Mesenchymal stem cell (in vitro differentiated cells and primary cell): ENCODE results near the gene SLC1A3.

Source experiments
- DNase-seq: peaks from one replicate; pipeline ENCODE4 v3.0.0-alpha.2; 2013
- H2AFZ ChIP-seq: one replicate; pipeline ENCODE4 v1.6.1; 2013; ENCODE audit warnings: low read depth, mild to moderate bottlenecking, control low read depth, inconsistent platforms, low read length, moderate library complexity
- H2AK5ac ChIP-seq: 2 replicates; pipeline ENCODE4 v1.6.1; 2013; ENCODE audit warnings: low read length, moderate library complexity, mild to moderate bottlenecking, inconsistent platforms; ENCODE audit not compliant: severe bottlenecking
- H2BK120ac ChIP-seq: one replicate; pipeline ENCODE4 v1.6.1; 2013; ENCODE audit warnings: low read depth, mild to moderate bottlenecking, inconsistent platforms, low read length, moderate library complexity
- H2BK12ac ChIP-seq, 2 experiments: one replicate each; pipeline ENCODE4 v1.6.1; 2013; ENCODE audit warnings: inconsistent platforms in 2 of 2, low read length in 2 of 2, mild to moderate bottlenecking in 2 of 2, moderate library complexity in 2 of 2, control low read depth in 1 of 2
- H2BK15ac ChIP-seq: one replicate; pipeline ENCODE4 v1.6.1; 2013; ENCODE audit warnings: mild to moderate bottlenecking, low read depth, inconsistent platforms; ENCODE audit not compliant: poor library complexity, severe bottlenecking
- H2BK5ac ChIP-seq: 2 replicates; pipeline ENCODE4 v1.6.1; 2013; ENCODE audit warnings: low read depth, mild to moderate bottlenecking, low read length, control low read depth, inconsistent platforms; ENCODE audit not compliant: poor library complexity, severe bottlenecking
- H3K14ac ChIP-seq, 2 experiments: one replicate each; pipeline ENCODE4 v1.6.1; 2013; ENCODE audit warnings: inconsistent platforms in 2 of 2, low read length in 2 of 2, control low read depth in 1 of 2, mild to moderate bottlenecking in 1 of 2, moderate library complexity in 1 of 2
- H3K18ac ChIP-seq, 2 experiments: one replicate each; pipeline ENCODE4 v1.6.1; 2013; ENCODE audit warnings: inconsistent platforms in 2 of 2, low read length in 2 of 2, control low read depth in 1 of 2, low read depth in 1 of 2, mild to moderate bottlenecking in 1 of 2
- H3K23ac ChIP-seq, 2 experiments: one replicate each; pipeline ENCODE4 v1.6.1; 2013; ENCODE audit warnings: inconsistent platforms in 2 of 2, low read length in 2 of 2, mild to moderate bottlenecking in 2 of 2, moderate library complexity in 2 of 2, control low read depth in 1 of 2
- H3K27ac ChIP-seq: 2 replicates; pipeline ENCODE4 v1.5.1; 2013; ENCODE audit warnings: mild to moderate bottlenecking, moderate library complexity, low read length, control low read depth, inconsistent platforms; ENCODE audit not compliant: poor library complexity, severe bottlenecking
- H3K27me3 ChIP-seq, 2 experiments: 2 replicates each; pipeline versions ENCODE4 v1.6.1 to v1.7.0; 2013; ENCODE audit warnings: low read length in 2 of 2, mild to moderate bottlenecking in 2 of 2, moderate library complexity in 2 of 2, control low read depth in 1 of 2, inconsistent platforms in 1 of 2; ENCODE audit not compliant: control insufficient read depth in 1 of 2, insufficient read depth in 1 of 2
- H3K36me3 ChIP-seq, 2 experiments: 2 replicates each; pipeline versions ENCODE4 v1.6.1 to v1.7.0; 2013; ENCODE audit warnings: low read length in 2 of 2, control low read depth in 1 of 2, inconsistent platforms in 1 of 2, low read depth in 1 of 2, mild to moderate bottlenecking in 1 of 2; ENCODE audit not compliant: insufficient read depth in 2 of 2, control insufficient read depth in 1 of 2
- H3K4ac ChIP-seq, 2 experiments: one replicate each; pipeline ENCODE4 v1.6.1; 2013; ENCODE audit warnings: inconsistent platforms in 2 of 2, low read length in 2 of 2, mild to moderate bottlenecking in 2 of 2, moderate library complexity in 2 of 2, control low read depth in 1 of 2, low read depth in 1 of 2
- H3K4me1 ChIP-seq: 2 replicates; pipeline ENCODE4 v1.6.1; 2013; ENCODE audit warnings: low read depth, low read length, control low read depth; ENCODE audit not compliant: control insufficient read depth, insufficient read depth
- H3K4me2 ChIP-seq: 2 replicates; pipeline ENCODE4 v1.6.1; 2013; ENCODE audit warnings: low read length, mild to moderate bottlenecking, inconsistent platforms; ENCODE audit not compliant: poor library complexity, severe bottlenecking
- H3K4me3 ChIP-seq, 2 experiments: 2 replicates each; pipeline versions ENCODE4 v1.5.1 to v1.7.0; 2013; ENCODE audit warnings: low read length in 2 of 2, mild to moderate bottlenecking in 2 of 2, control low read depth in 1 of 2, low read depth in 1 of 2; ENCODE audit not compliant: insufficient read depth in 1 of 2
- H3K79me1 ChIP-seq: replicated peaks from 2 replicates; pipeline ENCODE4 v1.6.1; 2013; ENCODE audit warnings: mild to moderate bottlenecking, control low read depth, low read length, inconsistent platforms; ENCODE audit not compliant: poor library complexity, severe bottlenecking
- H3K9ac ChIP-seq: 2 replicates; pipeline ENCODE4 v1.7.0; 2013; ENCODE audit warnings: mild to moderate bottlenecking, low read length, moderate library complexity
- H3K9me3 ChIP-seq: 2 replicates; pipeline ENCODE4 v1.7.0; 2013; ENCODE audit warnings: mild to moderate bottlenecking, low read length; ENCODE audit not compliant: control insufficient read depth
- H4K8ac ChIP-seq: one replicate; pipeline ENCODE4 v1.6.1; 2013; ENCODE audit warnings: inconsistent platforms, mild to moderate bottlenecking, low read length, moderate library complexity
- H4K91ac ChIP-seq: one replicate; pipeline ENCODE4 v1.6.1; 2013; ENCODE audit warnings: mild to moderate bottlenecking, low read length, inconsistent platforms
- WGBS: methylation state at CpG from one replicate; pipeline ENCODE4 v1.1.7; 2013; ENCODE audit warnings: mixed read lengths; 5-methylcytosine and 5-hydroxymethylcytosine counted together

Gene SLC1A3

DNA sequence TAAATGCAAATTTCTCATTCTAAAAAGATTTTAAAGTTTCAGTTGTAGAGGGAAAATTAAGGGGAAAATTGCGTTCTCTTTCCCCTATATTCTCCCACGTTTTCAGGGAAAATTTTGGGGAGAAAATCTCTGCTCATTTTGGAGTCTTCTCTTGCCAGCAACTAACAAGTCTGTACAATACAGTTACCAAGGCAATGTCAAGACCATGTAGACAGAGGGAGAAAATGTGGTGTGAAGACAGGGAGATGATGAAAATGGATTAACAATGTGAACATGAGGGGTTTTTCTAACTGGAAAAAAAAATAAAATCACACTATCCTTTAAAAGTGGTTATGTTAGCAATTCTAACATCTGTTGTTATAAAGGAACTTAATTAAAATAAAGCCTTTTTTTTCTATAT, 22.3 kb downstream of the SLC1A3 start:
- H2BK12ac ChIP-seq: no peak overlapping the region
- H3K23ac ChIP-seq: no peak overlapping the region
- H2AFZ ChIP-seq: no peak overlapping the region
- no peak overlapping the region for H2AK5ac ChIP-seq
- DNase-seq: no peak
- H4K91ac ChIP-seq: no peak overlapping the region
- no peak overlapping the region for H2BK120ac ChIP-seq
- no peak overlapping the region for H3K4me3 ChIP-seq
- no peak overlapping the region for H2BK15ac ChIP-seq
- H3K9me3 ChIP-seq: no peaks in the 10 kb centered on the region
- H4K8ac ChIP-seq: no peak overlapping the region
- H3K9ac ChIP-seq: no peak overlapping the region
- peaks cover 0 to 10% of the 10 kb centered on the region in 2 experiments for H3K27me3 ChIP-seq
- WGBS: 89% methylated on average over 1 of the region's 2 CpGs
- H3K36me3 ChIP-seq: peaks cover 0 to 54% of the 10 kb centered on the region in 2 experiments
- H3K18ac ChIP-seq: no peak overlapping the region
- no peak overlapping the region for H3K14ac ChIP-seq
- no peaks in the 10 kb centered on the region for H3K79me1 ChIP-seq
- H3K4me1 ChIP-seq: no peaks in the 10 kb centered on the region
- no peak overlapping the region for H3K4ac ChIP-seq
- H2BK5ac ChIP-seq: no peak overlapping the region
- H3K27ac ChIP-seq: no peak overlapping the region
- no peak overlapping the region for H3K4me2 ChIP-seq

DNA sequence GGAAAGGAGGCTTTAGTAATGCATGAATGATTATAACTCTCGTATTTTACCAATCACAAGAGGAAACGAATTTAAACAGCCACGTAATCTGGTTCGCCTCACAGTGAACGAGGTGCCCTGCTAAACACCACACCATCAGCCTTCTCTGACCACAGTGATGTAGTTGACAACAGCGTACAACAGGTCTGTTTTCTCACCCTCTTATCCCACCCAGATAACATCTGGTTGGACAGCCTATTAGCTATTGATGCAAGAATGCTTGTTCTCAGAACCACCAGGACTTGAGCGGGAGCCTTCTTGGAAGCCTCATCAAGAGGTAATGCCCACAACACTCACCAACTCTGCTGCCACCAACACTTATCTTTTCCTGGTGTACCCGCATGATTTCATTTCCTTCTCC, 23.3 kb downstream of the SLC1A3 start:
- Histone ChIP-seq H3K27me3 (peaks cover 0 to 10% of the 10 kb centered on the region in 2 experiments), H2BK15ac (no peak overlapping the region), H2AK5ac (no peak overlapping the region), H3K4me2 (no peak overlapping the region), H3K4me3 (no peak overlapping the region), H3K18ac (no peak overlapping the region), H3K9me3 (no peaks in the 10 kb centered on the region), H3K27ac (no peak overlapping the region), H3K79me1 (no peaks in the 10 kb centered on the region), H2BK120ac (no peak overlapping the region), H3K14ac (no peak overlapping the region), H3K4me1 (no peaks in the 10 kb centered on the region), H2BK12ac (no peak overlapping the region), H2AFZ (no peak overlapping the region), H4K91ac (no peak overlapping the region), H4K8ac (no peak overlapping the region), H3K4ac (no peak overlapping the region), H3K23ac (no peak overlapping the region), H3K36me3 (peaks cover 0 to 61% of the 10 kb centered on the region in 2 experiments), H3K9ac (no peak overlapping the region), H2BK5ac (no peak overlapping the region)
- WGBS: 77% methylated on average over 7 of the region's 8 CpGs
- no peak for DNase-seq

DNA sequence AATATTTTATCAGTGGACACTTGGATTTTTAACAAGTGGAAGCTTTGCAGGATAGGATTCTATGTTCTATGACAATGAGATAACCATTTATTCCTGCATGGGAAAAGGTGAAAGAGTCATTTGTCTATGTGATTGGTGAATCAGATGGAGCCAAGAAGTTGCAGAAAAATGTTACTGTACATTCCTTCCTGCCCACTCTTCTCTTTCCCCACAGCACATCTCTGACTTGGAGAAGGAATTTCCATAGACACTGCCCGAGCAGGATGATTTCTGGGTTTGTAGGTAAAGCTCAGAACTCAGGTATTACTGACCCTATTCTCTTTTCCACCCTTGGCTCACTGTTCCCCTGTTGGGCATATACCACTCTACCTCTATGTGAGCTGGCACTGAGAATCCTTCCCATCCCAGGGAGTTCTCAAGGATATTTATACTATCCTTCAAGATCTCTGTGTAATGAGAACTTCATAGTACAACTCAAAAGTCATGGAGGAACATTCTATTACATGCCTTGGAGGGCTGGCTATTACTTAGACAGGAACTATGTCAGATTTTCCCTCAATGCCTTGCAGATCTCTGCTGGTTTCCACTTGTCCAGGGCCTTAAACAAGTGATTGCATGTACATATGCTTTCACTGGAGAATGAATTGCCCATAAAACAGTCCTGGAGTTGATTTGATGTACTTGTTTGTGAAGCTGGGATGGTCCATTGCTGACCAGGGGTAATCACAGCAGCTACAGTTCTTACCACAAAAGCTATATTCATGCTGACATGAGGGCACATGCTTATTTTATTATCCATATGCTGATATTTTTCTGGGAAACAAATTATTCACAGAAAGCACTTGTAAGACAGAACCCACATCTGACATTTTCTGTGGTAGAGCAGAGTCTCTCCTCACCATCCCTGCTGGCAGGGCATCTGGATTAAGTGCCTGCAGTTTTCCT, 24.1 kb downstream of the SLC1A3 start:
- no peak for DNase-seq
- no peak overlapping the region for H3K27ac ChIP-seq
- no peak overlapping the region for H4K91ac ChIP-seq
- no peak overlapping the region for H3K4ac ChIP-seq
- H2AFZ ChIP-seq: no peak overlapping the region
- H3K27me3 ChIP-seq: peaks cover 0 to 10% of the 10 kb centered on the region in 2 experiments
- H2BK12ac ChIP-seq: no peak overlapping the region
- H2AK5ac ChIP-seq: no peak overlapping the region
- no peak overlapping the region for H3K14ac ChIP-seq
- H3K4me1 ChIP-seq: no peaks in the 10 kb centered on the region
- no peaks in the 10 kb centered on the region for H3K9me3 ChIP-seq
- H3K4me2 ChIP-seq: no peak overlapping the region
- no peak overlapping the region for H3K23ac ChIP-seq
- no peak overlapping the region for H2BK120ac ChIP-seq
- no peak overlapping the region for H2BK15ac ChIP-seq
- H3K9ac ChIP-seq: no peak overlapping the region
- H4K8ac ChIP-seq: no peak overlapping the region
- no peak overlapping the region for H3K4me3 ChIP-seq
- 47% methylated on average over 1 of the region's 1 CpG for WGBS
- peaks cover 0 to 66% of the 10 kb centered on the region in 2 experiments for H3K36me3 ChIP-seq
- no peak overlapping the region for H3K18ac ChIP-seq
- no peak overlapping the region for H2BK5ac ChIP-seq
- H3K79me1 ChIP-seq: no peaks in the 10 kb centered on the region

DNA sequence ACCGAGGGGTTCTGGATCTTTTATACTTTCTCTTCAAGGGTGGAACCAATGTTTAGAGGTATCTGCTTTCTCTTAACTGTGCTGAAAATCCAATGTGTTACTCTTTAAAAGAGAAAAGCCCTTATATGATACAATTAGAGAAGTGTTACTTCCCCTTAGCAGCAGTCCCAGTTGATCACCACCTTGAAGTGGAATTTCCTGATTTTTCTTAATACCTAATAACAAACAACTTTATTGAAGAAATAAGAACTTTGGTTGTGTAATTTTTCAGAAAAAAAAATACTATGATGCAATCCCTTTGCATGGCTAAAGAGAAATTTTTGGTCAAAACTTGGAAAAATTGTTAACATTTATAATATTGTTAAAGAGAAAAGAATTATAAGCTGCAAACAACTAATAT, 24.7 kb downstream of the SLC1A3 start:
- no peak overlapping the region for H4K91ac ChIP-seq
- H4K8ac ChIP-seq: no peak overlapping the region
- DNase-seq: no peak
- H2AFZ ChIP-seq: no peak overlapping the region
- H3K79me1 ChIP-seq: no peaks in the 10 kb centered on the region
- no peak overlapping the region for H2BK15ac ChIP-seq
- H3K4ac ChIP-seq: no peak overlapping the region
- H3K4me3 ChIP-seq: no peak overlapping the region
- H3K18ac ChIP-seq: no peak overlapping the region
- H3K27ac ChIP-seq: no peak overlapping the region
- H3K23ac ChIP-seq: no peak overlapping the region
- H2AK5ac ChIP-seq: no peak overlapping the region
- no peak overlapping the region for H3K4me2 ChIP-seq
- H3K9me3 ChIP-seq: no peaks in the 10 kb centered on the region
- no peaks in the 10 kb centered on the region for H3K4me1 ChIP-seq
- H2BK12ac ChIP-seq: no peak overlapping the region
- H3K9ac ChIP-seq: no peak overlapping the region
- H3K27me3 ChIP-seq: peaks cover 0 to 7% of the 10 kb centered on the region in 2 experiments
- no CpG with 5 or more reads among the region's 1 CpG for WGBS
- H2BK5ac ChIP-seq: no peak overlapping the region
- H3K14ac ChIP-seq: no peak overlapping the region
- peaks cover 0 to 67% of the 10 kb centered on the region in 2 experiments for H3K36me3 ChIP-seq
- no peak overlapping the region for H2BK120ac ChIP-seq
